Astrocyte (in vitro differentiated cells and primary cell): Measurements from ENCODE around the gene GNS. TPM values are rescaled to one million over a fixed set of nuclear protein-coding genes. Genes with fewer than 3 reads are reported as not detected.

ENCODE experiments used
- DNase-seq: peaks from one replicate; pipeline ENCODE4 v3.0.0-alpha.2; 2010; ENCODE audit warnings: low read depth
- FAIRE-seq: peaks from 2 replicates; lab custom pipeline; 2011; peaks lifted over from hg19 to GRCh38; lab: Jason Lieb, UNC
- H2AFZ ChIP-seq: 2 replicates; pipeline ENCODE4 v1.6.0; 2012; ENCODE audit warnings: low read depth, low read length, inconsistent platforms
- H3K27ac ChIP-seq: 2 replicates; pipeline ENCODE4 v1.5.1; 2011; ENCODE audit warnings: low read depth, low read length, inconsistent platforms
- H3K27me3 ChIP-seq: 2 replicates; pipeline ENCODE4 v1.6.0; 2011; ENCODE audit warnings: low read length, inconsistent platforms; ENCODE audit not compliant: insufficient read depth
- H3K36me3 ChIP-seq: 2 replicates; pipeline ENCODE4 v1.5.1; 2011; ENCODE audit warnings: low read length, inconsistent platforms; ENCODE audit not compliant: insufficient read depth
- H3K4me1 ChIP-seq: 2 replicates; pipeline ENCODE4 v1.5.1; 2011; ENCODE audit warnings: low read length, inconsistent platforms; ENCODE audit not compliant: insufficient read depth
- H3K4me2 ChIP-seq: 2 replicates; pipeline ENCODE4 v1.6.0; 2012; ENCODE audit warnings: low read length, inconsistent platforms
- H3K4me3 ChIP-seq: 2 replicates; pipeline ENCODE4 v1.5.1; 2011; ENCODE audit warnings: low read depth, mild to moderate bottlenecking, low read length, inconsistent platforms; ENCODE audit not compliant: insufficient read depth
- H3K79me2 ChIP-seq: 2 replicates; pipeline ENCODE4 v1.6.0; 2012; ENCODE audit warnings: mild to moderate bottlenecking, low read length, inconsistent platforms; ENCODE audit not compliant: insufficient read depth
- H3K9ac ChIP-seq: 2 replicates; pipeline ENCODE4 v1.6.0; 2012; ENCODE audit warnings: mild to moderate bottlenecking, low read length, inconsistent platforms
- H3K9me3 ChIP-seq: 2 replicates; pipeline ENCODE4 v1.5.1; 2012; ENCODE audit warnings: low read depth, mild to moderate bottlenecking, low read length, inconsistent platforms; ENCODE audit not compliant: insufficient read depth
- H4K20me1 ChIP-seq: 2 replicates; pipeline ENCODE4 v1.6.0; 2012; ENCODE audit warnings: low read length, inconsistent platforms; ENCODE audit not compliant: insufficient read depth
- H3K27ac Mint-ChIP-seq: one replicate; pipeline ENCODE4 v1.8.0; 2021; ENCODE audit warnings: mild to moderate bottlenecking, mixed read lengths; ENCODE audit not compliant: unreplicated experiment
- H3K27me3 Mint-ChIP-seq: one replicate; pipeline ENCODE4 v1.8.0; 2021; ENCODE audit warnings: low read depth, mixed read lengths; ENCODE audit not compliant: unreplicated experiment
- H3K36me3 Mint-ChIP-seq: one replicate; pipeline ENCODE4 v1.8.0; 2021; ENCODE audit warnings: low read depth, mixed read lengths; ENCODE audit not compliant: unreplicated experiment
- H3K4me1 Mint-ChIP-seq: one replicate; pipeline ENCODE4 v1.8.0; 2021; ENCODE audit warnings: low read depth, mixed read lengths; ENCODE audit not compliant: unreplicated experiment
- H3K4me3 Mint-ChIP-seq: one replicate; pipeline ENCODE4 v1.8.0; 2021; ENCODE audit warnings: mild to moderate bottlenecking, moderate library complexity, mixed read lengths; ENCODE audit not compliant: unreplicated experiment
- H3K9me3 Mint-ChIP-seq: one replicate; pipeline ENCODE4 v1.8.0; 2021; ENCODE audit warnings: mild to moderate bottlenecking, mixed read lengths; ENCODE audit not compliant: unreplicated experiment
- EZH2 ChIP-seq: IDR thresholded peaks from 2 replicates; pipeline ENCODE4 v1.6.1; 2012; ENCODE audit warnings: mild to moderate bottlenecking, low read length, inconsistent platforms; ENCODE audit not compliant: insufficient read depth
- total RNA-seq: library from RNA; stranded (reverse); gene quantifications from 2 replicates; pipeline ENCODE4 v1.2.1, GENCODE V29; 2021
- TF ChIP-seq, protein P1 (sequence below): IDR thresholded peaks from 2 replicates; pipeline ENCODE4 v1.5.1; 2011; ENCODE audit warnings: low read depth, mild to moderate bottlenecking, inconsistent platforms, low read length, moderate library complexity; ENCODE audit not compliant: insufficient read depth

GNS gene
- total RNA-seq, 1 donor from 2014 or later, result 109 TPM

DNA sequence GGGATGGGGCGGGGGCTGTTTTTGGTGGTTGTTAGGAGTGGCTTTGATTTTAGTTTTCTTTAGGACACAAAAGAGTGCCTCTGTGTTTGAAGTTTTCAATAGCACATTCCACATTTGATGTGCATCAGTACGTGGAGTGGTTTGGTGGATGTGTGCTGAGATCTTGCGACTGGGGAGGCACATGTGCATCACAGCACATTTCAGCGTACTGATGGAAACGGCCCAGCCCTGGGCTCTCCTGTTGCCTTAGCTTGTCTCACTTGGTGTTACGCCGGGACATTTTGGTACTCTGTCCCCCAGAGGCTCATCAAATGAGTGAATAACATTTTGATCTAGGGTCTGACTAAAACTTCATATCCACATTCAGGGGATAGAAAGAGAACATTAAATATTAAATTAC is 70.5 kb downstream of the GNS start:
- H3K36me3 Mint-ChIP-seq, result peaks cover 9% of the 10 kb centered on the region
- Histone ChIP-seq H3K36me3 (no peaks in the 10 kb centered on the region), H3K4me2 (no peak overlapping the region), H3K9ac (no peak overlapping the region), H3K27ac (no peak overlapping the region), H3K4me3 (no peak overlapping the region), H3K9me3 (no peaks in the 10 kb centered on the region), H3K4me1 (no peaks in the 10 kb centered on the region), H3K79me2 (no peaks in the 10 kb centered on the region), H2AFZ (no peak overlapping the region), H4K20me1 (no peaks in the 10 kb centered on the region), H3K27me3 (no peaks in the 10 kb centered on the region)
- FAIRE-seq (no peak), DNase-seq (no peak)
- H3K4me3 Mint-ChIP-seq, result no peak overlapping the region
- H3K27ac Mint-ChIP-seq, result no peak overlapping the region
- no peaks in the 10 kb centered on the region for H3K27me3 Mint-ChIP-seq
- H3K4me1 Mint-ChIP-seq, result peaks cover 17% of the 10 kb centered on the region
- TF ChIP-seq, protein P1, sequence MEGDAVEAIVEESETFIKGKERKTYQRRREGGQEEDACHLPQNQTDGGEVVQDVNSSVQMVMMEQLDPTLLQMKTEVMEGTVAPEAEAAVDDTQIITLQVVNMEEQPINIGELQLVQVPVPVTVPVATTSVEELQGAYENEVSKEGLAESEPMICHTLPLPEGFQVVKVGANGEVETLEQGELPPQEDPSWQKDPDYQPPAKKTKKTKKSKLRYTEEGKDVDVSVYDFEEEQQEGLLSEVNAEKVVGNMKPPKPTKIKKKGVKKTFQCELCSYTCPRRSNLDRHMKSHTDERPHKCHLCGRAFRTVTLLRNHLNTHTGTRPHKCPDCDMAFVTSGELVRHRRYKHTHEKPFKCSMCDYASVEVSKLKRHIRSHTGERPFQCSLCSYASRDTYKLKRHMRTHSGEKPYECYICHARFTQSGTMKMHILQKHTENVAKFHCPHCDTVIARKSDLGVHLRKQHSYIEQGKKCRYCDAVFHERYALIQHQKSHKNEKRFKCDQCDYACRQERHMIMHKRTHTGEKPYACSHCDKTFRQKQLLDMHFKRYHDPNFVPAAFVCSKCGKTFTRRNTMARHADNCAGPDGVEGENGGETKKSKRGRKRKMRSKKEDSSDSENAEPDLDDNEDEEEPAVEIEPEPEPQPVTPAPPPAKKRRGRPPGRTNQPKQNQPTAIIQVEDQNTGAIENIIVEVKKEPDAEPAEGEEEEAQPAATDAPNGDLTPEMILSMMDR, result no peak
- no peak for TF ChIP-seq EZH2
- no peaks in the 10 kb centered on the region for H3K9me3 Mint-ChIP-seq

DNA sequence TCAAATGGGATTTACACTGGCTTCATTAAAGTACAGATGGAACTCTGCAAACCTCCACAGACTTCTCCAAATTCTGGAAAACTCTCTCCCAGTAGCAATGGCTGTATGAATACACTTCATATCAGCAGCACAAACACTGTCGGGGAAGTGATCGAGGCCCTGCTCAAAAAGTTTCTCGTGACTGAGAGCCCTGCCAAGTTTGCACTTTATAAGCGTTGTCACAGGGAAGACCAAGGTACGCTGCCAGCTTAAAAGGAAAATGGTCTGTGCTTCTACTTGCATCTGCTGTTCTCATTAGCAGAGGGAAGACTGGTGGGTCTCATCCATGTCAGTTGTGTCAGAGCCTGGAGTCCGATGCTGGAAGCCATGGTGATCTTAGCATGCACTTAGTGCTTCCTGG is 71.0 kb downstream of the GNS start:
- Mint-ChIP-seq H3K4me3 (no peak overlapping the region), H3K27me3 (no peaks in the 10 kb centered on the region), H3K36me3 (peaks cover 10% of the 10 kb centered on the region), H3K4me1 (peaks cover 17% of the 10 kb centered on the region), H3K9me3 (no peaks in the 10 kb centered on the region), H3K27ac (no peak overlapping the region)
- peaks cover 3% of the 10 kb centered on the region for H4K20me1 ChIP-seq
- H3K4me3 ChIP-seq, result no peak overlapping the region
- H2AFZ ChIP-seq, result no peak overlapping the region
- H3K4me1 ChIP-seq, result no peaks in the 10 kb centered on the region
- TF ChIP-seq, protein P1, result no peak
- no peak for TF ChIP-seq EZH2
- DNase-seq (no peak), FAIRE-seq (no peak)
- no peaks in the 10 kb centered on the region for H3K9me3 ChIP-seq
- no peak overlapping the region for H3K4me2 ChIP-seq
- H3K36me3 ChIP-seq, result no peaks in the 10 kb centered on the region
- H3K27me3 ChIP-seq, result no peaks in the 10 kb centered on the region
- peaks cover 2% of the 10 kb centered on the region for H3K79me2 ChIP-seq
- no peak overlapping the region for H3K27ac ChIP-seq
- H3K9ac ChIP-seq, result no peak overlapping the region

DNA sequence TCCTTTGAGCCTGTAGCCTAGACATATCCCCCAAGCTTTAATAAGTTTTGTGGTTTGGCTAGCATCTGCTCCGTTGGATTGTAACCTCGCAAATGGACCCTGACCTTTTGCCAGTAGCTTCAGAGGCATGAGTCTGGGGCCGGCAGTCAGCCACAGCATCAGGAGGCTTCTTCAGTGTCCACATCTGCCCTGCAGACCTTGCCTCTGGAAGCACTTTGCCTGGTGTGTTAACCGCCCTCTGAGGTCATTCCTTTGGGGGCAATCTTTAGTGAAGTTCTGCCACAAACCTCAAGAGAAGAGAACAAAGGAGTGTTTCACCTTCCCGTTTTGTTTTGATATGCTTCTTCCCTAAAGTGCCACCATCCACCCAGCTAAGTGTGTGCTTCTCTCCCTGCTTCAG is 71.4 kb downstream of the GNS start:
- H3K4me3 Mint-ChIP-seq, result no peak overlapping the region
- no peaks in the 10 kb centered on the region for H3K4me1 ChIP-seq
- no peak overlapping the region for H3K27ac ChIP-seq
- peaks cover 6% of the 10 kb centered on the region for H3K79me2 ChIP-seq
- H3K36me3 ChIP-seq, result no peaks in the 10 kb centered on the region
- TF ChIP-seq, protein P1, result no peak
- no peak for TF ChIP-seq EZH2
- H3K9me3 ChIP-seq, result no peaks in the 10 kb centered on the region
- DNase-seq (peak; percentile 35), FAIRE-seq (no peak)
- H3K4me3 ChIP-seq, result no peak overlapping the region
- H3K4me1 Mint-ChIP-seq, result peaks cover 17% of the 10 kb centered on the region
- H3K27ac Mint-ChIP-seq, result no peak overlapping the region
- H3K36me3 Mint-ChIP-seq, result peaks cover 10% of the 10 kb centered on the region
- H4K20me1 ChIP-seq, result peaks cover 4% of the 10 kb centered on the region
- no peak overlapping the region for H2AFZ ChIP-seq
- H3K4me2 ChIP-seq, result no peak overlapping the region
- no peaks in the 10 kb centered on the region for H3K9me3 Mint-ChIP-seq
- H3K9ac ChIP-seq, result no peak overlapping the region
- H3K27me3 Mint-ChIP-seq, result no peaks in the 10 kb centered on the region
- H3K27me3 ChIP-seq, result no peaks in the 10 kb centered on the region
